Right ventricle myocardium inferior (tissue), 1 donor: ENCODE results near the gene SDR42E1. TPM values are rescaled to one million over a fixed set of nuclear protein-coding genes. Genes with fewer than 3 reads are reported as not detected.
"Not testable (repeated sequence)": the region's sequence is repeated elsewhere in the genome, so short reads cannot be mapped to it uniquely, and the experiment has no call there.

Experiments
- ATAC-seq: fragments of 200-7000 bp; cut with Tn5 transposase; one replicate; pipeline ENCODE4 v1.9.1; 2020; ENCODE audit warnings: mild to moderate bottlenecking, moderate library complexity
- DNase-seq: peaks from one replicate; pipeline ENCODE4 v3.0.0; 2021; ENCODE audit errors: missing footprints
- intact Hi-C: fragments of 100-400 bp; cut with DNase I; formaldehyde crosslinking; loops from one replicate; pipeline ENCODE4 v1.11.0; 2022
- total RNA-seq: library from RNA; stranded (reverse); fragmentation: NEBNext Ultra II Directional; extraction: Animal tissue kit (Norgen Biotek cat#: 25700); gene quantifications from one replicate; pipeline ENCODE4 v1.2.1, GENCODE V29; 2021
- donor health status: DM: no; HTN: yes; CAD: no; lungs with severe emphysema.

Gene SDR42E1
- total RNA-seq, 1 donor from 2014 or later: 0.43 TPM

DNA sequence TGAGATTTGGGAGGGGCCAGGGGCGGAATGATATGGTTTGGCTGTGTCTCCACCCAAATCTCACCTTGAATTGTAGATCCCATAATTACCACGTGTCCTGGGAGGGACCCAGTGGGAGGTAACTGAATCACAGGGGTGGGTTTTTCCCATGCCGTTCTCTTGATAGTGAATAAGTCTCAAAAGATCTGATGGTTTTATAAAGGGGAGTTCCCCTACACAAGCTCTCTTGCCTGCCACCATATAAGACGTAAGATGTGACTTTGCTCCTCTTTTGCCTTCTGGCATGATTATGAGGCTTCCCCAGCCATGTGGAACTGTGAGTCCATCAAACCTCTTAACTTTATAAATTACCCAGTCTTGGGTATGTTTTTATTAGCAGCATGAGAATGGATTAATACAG is 1.5 kb downstream of the SDR42E1 start:
- ATAC-seq, intact Hi-C loops: not testable (repeated sequence)

GRCh38 chr16:82008957-82009592 is 2.2 kb downstream of the SDR42E1 start:
- DNase-seq (no peak), ATAC-seq (no peak)
- intact Hi-C loops: no loop called here

More for the DNA sequence above, 1.5 kb downstream of the SDR42E1 start:
- DNase-seq: not testable (repeated sequence)

DNA sequence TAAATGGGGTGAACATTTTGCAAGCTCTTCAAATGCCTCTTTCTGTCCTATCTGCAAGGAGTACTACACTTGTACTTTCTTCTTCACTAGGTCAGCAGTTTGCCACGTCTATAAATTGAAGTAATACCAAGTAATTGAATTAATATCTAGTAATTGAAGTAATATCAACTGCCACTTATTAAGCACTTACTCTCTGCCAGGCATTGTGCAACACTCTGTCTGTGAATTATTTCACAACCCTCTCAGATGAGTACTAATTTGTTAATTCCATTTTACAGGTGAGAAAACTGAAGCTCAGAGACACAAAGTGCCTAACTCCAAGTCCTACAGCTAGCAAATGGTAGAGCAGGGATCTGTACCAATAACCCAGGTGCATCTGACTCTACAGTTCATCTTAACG is 4.1 kb downstream of the SDR42E1 start:
- DNase-seq (no peak), ATAC-seq (no peak)
- intact Hi-C loops: no loop called here

DNA sequence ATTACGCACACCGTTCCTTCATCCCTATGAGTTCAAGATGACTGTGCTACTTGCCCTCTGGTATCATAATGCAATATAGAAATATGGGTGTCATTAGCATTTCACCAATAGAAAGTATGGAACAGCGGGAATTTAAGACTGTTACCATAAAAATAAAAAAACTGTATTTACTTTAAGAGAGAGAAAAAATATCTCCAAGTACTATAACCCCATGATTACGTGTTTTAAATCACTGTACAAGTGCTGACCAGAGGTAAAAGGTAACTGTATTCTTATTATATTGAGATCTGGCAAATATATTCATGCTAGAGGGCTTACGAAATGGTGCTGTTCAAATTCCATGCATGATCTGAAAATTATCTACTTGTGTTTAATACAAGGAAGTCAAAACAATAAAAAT is 5.2 kb downstream of the SDR42E1 start:
- intact Hi-C loops: no loop called here
- DNase-seq (no peak), ATAC-seq (no peak)

DNA sequence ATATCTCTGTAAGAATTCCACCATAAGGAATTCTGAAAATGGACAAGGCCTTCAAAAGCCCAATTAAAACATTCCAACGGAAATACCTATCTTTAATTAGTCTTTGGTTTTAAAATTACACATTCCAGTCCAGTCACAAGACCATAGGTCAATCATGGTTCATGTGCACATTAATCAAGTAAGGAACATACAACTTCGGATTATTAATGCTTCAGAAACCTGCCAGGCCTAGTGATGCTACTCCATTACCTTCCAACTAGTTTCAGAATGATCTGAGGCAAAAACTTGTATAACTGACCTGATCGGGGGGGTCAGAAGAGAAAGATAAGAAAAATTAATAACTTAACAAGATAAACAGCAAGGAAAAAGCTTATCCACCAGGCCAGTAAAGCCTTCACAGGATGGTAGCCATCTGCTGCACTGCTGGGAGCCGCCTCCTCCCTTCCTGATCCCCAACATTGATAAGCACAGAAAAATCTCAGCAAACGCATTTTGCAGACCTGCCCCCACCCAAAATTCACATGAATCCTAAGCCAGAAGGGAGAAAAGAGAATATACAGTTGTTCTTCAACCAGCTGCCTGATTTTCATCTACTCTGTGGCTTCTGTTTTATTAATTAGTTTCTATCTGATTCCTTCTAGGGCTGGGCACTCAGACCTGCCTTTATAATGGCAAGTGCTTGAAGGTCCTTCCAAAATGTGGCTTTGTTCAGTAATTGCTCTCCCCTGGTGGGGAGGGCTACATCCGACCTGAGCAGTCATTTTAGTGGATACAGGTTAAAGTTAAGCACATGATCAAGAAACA is 6.0 kb downstream of the SDR42E1 start:
- no peak for DNase-seq
- no peak for ATAC-seq
- intact Hi-C loops: no loop called here

GRCh38 chr16:82004601-82005000 is 6.7 kb downstream of the SDR42E1 start:
- ATAC-seq (no peak), DNase-seq (no peak)
- intact Hi-C loops: no loop called here

- DNase-seq: no peak
- ATAC-seq: no peak
- intact Hi-C loops: no loop called here
Observed at GRCh38 chr16:82002831-82003230, 8.4 kb downstream of the SDR42E1 start.

DNA sequence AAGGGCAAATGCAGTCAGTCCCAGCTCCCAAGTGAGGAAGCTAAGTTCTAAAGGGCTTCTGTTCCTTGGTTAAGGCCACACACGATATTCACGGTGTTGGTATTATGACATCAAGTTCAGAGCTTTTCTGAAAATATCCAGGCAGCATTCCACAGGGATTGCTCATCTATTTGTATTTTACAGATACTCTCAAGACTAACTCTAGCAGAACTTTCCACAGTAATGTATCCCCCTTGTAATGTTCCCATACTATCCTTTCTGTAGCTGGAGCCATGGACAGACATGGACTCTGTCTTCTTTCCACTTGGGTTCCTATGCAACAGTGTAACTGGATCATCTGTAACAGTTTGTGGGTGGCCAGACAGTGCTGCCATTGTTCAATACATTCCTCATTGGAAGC is 13.5 kb downstream of the SDR42E1 start:
- DNase-seq: no peak
- ATAC-seq: no peak

DNA sequence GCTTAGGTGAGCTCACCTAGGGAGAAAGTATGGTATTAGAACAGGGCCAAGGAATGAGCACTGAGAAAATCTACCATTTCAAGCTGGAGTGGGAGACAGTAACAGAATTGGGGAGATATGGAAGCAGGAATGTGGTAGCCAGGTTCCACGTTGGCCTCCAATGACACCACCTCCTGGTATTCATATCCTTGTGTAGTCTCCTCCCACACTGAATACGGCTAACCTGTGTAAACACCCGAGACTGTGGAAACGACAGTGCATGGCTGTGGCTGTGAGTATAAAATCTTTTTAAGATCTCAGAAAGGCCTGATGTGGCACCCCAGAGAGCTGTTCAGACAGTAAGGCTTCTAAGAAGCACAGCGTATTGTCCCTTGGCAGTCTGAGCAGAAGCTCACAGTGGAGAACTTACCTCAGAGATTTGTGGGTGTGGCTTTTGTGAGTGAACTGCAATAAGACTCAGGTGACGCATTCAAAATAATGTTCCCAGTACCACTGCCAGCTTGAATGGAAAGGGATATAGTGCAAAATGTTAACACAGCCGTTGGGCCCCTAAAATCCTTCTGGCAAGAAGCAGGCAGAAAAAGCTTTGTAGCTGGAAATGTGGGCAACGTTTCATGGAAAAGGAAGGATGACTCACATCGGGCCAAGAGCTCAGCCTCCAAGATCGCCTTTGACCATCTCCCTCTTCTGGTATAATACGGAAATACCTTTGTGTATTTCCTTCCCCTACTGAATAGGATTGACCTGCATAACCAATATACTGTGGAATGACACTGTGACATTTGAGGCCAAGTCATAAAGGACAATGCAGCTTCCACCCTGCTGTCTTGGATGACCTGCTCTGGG is 14.4 kb downstream of the SDR42E1 start:
- intact Hi-C loops: no loop called here
- ATAC-seq: no peak

More for the DNA sequence above, 13.5 kb downstream of the SDR42E1 start:
- intact Hi-C loops: no loop called here

DNA sequence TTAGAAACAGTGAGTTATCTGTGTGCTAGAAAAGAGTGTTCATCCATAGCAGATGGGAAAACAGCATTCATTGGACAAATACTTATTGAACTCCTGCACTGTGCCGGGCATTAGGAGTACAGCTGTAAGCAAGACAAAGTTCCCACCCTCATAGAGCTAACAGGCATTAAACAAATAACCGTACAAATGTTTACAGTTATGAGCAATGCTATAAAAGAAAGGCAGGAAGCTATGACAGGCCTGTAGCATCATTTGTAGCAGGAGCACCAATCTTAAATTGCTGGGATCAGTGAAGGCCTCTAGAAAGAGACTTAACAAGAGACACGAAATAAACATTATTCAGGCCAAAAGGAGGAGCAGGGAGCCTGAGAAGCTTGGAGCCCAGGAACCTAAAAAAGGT is 15.6 kb downstream of the SDR42E1 start:
- DNase-seq (no peak), ATAC-seq (no peak)
- intact Hi-C loops: no loop called here

More for the DNA sequence above, 14.4 kb downstream of the SDR42E1 start:
- no peak for DNase-seq

DNA sequence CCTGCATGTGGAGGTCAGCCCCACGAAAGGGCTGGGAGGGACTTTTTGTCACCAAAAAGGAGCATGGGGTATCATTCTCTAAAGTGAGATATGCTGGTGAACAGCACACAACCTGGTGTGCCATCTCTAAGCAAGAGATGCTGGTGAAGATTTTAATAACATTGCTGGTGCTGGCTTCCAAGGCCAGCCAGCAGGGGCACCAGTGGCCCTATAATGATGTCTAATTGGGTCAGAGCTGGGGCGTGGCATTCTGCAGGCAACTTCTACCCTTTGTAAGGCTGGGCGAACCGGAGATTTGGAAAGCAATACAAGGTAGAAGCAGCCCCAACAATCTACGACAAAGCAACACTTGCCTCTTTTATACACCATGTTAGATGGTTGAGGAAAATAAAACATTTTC is 16.8 kb downstream of the SDR42E1 start:
- ATAC-seq (no peak), DNase-seq (no peak)
- intact Hi-C loops: no loop called here

GRCh38 chr16:81992859-81993258 is 18.4 kb downstream of the SDR42E1 start:
- DNase-seq: no peak
- ATAC-seq: no peak
- intact Hi-C loops: no loop called here

- ATAC-seq (no peak), DNase-seq (no peak)
- intact Hi-C loops: no loop called here
Observed at GRCh38 chr16:81987706-81988105, 23.6 kb downstream of the SDR42E1 start.

- DNase-seq (no peak), ATAC-seq (no peak)
- intact Hi-C loops: no loop called here
Observed at GRCh38 chr16:81987121-81987520, 24.1 kb downstream of the SDR42E1 start.

GRCh38 chr16:81977335-81977942 is 33.8 kb downstream of the SDR42E1 start:
- ATAC-seq, DNase-seq, intact Hi-C loops: not testable (repeated sequence)

GRCh38 chr16:81975637-81976036 is 35.6 kb downstream of the SDR42E1 start:
- intact Hi-C loops: no loop called here
- ATAC-seq: no peak
- DNase-seq: no peak

DNA sequence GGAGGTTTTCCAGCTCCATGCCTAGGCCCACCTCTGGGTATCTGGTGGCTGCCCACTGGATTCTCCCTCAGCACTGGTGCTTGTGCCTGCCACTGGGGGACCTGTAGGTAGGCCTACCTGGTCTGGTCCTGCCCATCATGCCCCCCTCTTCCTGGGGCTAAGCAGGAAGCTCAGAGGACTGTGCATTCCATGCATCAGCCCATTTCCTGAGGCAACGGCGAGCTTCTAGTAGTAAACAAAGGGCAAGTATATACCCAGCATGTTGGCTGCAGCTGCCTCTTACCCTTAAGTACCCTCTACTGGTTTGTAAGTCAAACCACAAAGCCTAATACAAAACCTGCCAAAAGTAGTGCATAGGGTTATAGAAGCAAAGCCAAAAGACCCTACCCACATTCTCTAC is 37.5 kb downstream of the SDR42E1 start:
- DNase-seq (no peak), ATAC-seq (no peak)
- intact Hi-C loops: no loop called here

DNA sequence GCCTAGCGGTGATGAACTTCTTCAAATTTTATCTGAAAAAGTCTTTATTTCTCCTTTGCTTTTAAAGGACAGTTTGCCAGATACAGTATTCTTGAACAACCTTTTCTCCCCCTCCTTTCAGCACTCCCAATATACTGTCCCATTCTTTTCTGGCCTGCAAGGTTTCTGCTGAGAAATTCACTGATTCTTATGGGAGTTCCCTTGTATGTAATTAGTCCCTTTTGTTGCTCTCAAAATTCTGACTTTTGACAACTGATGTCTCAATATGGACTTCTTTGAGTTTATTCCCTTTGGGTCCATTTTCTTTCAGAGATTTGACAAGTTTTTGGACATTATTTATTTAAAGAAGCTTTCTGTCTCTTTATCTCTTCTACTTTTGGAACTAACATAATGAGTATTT is 39.4 kb downstream of the SDR42E1 start:
- ATAC-seq (no peak), DNase-seq (no peak)
- intact Hi-C loops: no loop called here

DNA sequence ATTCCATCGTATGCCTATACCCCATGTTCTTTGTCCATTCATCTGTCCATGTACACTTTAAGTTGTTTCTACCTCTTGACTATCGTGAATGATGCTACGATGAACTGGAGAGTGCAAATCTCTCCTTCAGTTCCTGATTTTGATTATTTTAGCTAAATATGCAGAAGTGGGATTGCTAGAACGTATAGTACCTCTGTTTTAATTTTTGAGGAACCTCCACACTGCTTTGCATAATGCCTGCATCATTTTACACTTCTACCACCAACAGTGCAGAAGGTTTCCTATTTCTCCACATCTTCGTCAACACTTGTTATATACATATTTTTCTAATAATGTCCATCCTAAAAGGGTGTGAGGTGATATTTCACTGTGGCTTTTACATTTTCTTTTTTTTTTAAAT is 43.9 kb downstream of the SDR42E1 start:
- intact Hi-C loops: no loop called here
- ATAC-seq (no peak), DNase-seq (no peak)
